ENCODE data around the gene POLN. TPM values are rescaled to one million over a fixed set of nuclear protein-coding genes. Genes with fewer than 3 reads are reported as not detected.

POLN gene
- total RNA-seq, 1 experiment from 2014 or later, result 3.5 TPM

GRCh38 chr4:2061186-2062131, 180.5 kb downstream of the POLN start (continued):
- TF ChIP-seq ZNF281 (CRISPR knock-in tag; IDR thresholded peaks at IDR 0.05) (no peak), ESRRA (CRISPR knock-in tag; IDR thresholded peaks at IDR 0.05; ENCODE audit: borderline replicate concordance) (no peak), ZBTB43 (CRISPR knock-in tag; IDR thresholded peaks at IDR 0.05) (no peak), RORB (CRISPR knock-in tag; IDR thresholded peaks at IDR 0.05) (no peak)

- CTCF ChIA-PET, result interaction anchor here (1.2 to 2.0 kb wide), 4 partner anchors 10 to 159 kb away, joined by 3 to 5 read pairs (median 4); no protein-coding TSS in a partner anchor
- Mint-ChIP-seq H3K27me3 (ENCODE audit: low read depth) (peaks cover 41% of the 10 kb centered on the region), H3K27ac (no peak overlapping the region), H3K4me3 (peak overlapping the region; percentile 48), H3K36me3 (no peaks in the 10 kb centered on the region), H3K9me3 (no peaks in the 10 kb centered on the region), H3K4me1 (peaks cover 3% of the 10 kb centered on the region)
- TF ChIP-seq NR2C2 (CRISPR knock-in tag; IDR thresholded peaks at IDR 0.05), result no peak
- TF ChIP-seq, protein P1, sequence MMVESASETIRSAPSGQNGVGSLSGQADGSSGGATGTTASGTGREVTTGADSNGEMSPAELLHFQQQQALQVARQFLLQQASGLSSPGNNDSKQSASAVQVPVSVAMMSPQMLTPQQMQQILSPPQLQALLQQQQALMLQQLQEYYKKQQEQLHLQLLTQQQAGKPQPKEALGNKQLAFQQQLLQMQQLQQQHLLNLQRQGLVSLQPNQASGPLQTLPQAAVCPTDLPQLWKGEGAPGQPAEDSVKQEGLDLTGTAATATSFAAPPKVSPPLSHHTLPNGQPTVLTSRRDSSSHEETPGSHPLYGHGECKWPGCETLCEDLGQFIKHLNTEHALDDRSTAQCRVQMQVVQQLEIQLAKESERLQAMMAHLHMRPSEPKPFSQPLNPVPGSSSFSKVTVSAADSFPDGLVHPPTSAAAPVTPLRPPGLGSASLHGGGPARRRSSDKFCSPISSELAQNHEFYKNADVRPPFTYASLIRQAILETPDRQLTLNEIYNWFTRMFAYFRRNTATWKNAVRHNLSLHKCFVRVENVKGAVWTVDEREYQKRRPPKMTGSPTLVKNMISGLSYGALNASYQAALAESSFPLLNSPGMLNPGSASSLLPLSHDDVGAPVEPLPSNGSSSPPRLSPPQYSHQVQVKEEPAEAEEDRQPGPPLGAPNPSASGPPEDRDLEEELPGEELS (CRISPR knock-in tag; IDR thresholded peaks at IDR 0.05), result 0 out of 2 replicates have a peak, but pooled peaks have one; percentile 33
- POLR2A ChIA-PET, result interaction anchor here (0.6 kb wide), 1 partner anchor 1436 kb away, joined by 3 read pairs; no protein-coding TSS in a partner anchor
- ATAC-seq (peak; percentile 62), DNase-seq (ENCODE audit: low spot score) (peak; percentile 68)
Measured at GRCh38 chr4:2060611-2061185, 181.2 kb downstream of the POLN start.

GRCh38 chr4:2059726-2060602, 182.0 kb downstream of the POLN start:
- H3K9me3 Mint-ChIP-seq, result no peaks in the 10 kb centered on the region
- ChIA-PET POLR2A (interaction anchor here (0.6 kb wide), 1 partner anchor 1435 kb away, joined by 3 read pairs; no protein-coding TSS in a partner anchor), CTCF (interaction anchor here (1.2 to 2.0 kb wide), 4 partner anchors 10 to 160 kb away, joined by 3 to 5 read pairs (median 4); no protein-coding TSS in a partner anchor)
- peak overlapping the region; percentile 53 for H3K4me3 Mint-ChIP-seq
- no peaks in the 10 kb centered on the region for H3K36me3 Mint-ChIP-seq
- H3K27me3 Mint-ChIP-seq (ENCODE audit: low read depth), result peaks cover 47% of the 10 kb centered on the region
- TF ChIP-seq GTF2I (CRISPR knock-in tag; conservative IDR thresholded peaks at IDR 0.05) (peak; percentile 71; the same call in 1 of the 2 replicates), NR1H2 (CRISPR knock-in tag; IDR thresholded peaks at IDR 0.05) (no peak), OVOL2 (CRISPR knock-in tag; IDR thresholded peaks at IDR 0.05; ENCODE audit: borderline replicate concordance) (no peak), SMAD3 (CRISPR knock-in tag; IDR thresholded peaks at IDR 0.05; ENCODE audit: borderline replicate concordance) (no peak), ESRRA (CRISPR knock-in tag; IDR thresholded peaks at IDR 0.05; ENCODE audit: borderline replicate concordance) (peak; percentile 91; the same call in 1 of the 2 replicates), ZMAT4 (CRISPR knock-in tag; IDR thresholded peaks at IDR 0.05) (no peak)
- TF ChIP-seq, protein P2, sequence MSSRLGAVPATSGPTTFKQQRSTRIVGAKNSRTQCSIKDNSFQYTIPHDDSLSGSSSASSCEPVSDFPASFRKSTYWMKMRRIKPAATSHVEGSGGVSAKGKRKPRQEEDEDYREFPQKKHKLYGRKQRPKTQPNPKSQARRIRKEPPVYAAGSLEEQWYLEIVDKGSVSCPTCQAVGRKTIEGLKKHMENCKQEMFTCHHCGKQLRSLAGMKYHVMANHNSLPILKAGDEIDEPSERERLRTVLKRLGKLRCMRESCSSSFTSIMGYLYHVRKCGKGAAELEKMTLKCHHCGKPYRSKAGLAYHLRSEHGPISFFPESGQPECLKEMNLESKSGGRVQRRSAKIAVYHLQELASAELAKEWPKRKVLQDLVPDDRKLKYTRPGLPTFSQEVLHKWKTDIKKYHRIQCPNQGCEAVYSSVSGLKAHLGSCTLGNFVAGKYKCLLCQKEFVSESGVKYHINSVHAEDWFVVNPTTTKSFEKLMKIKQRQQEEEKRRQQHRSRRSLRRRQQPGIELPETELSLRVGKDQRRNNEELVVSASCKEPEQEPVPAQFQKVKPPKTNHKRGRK (CRISPR knock-in tag; IDR thresholded peaks at IDR 0.05; ENCODE audit: borderline replicate concordance), result no peak
- TF ChIP-seq, protein P3, sequence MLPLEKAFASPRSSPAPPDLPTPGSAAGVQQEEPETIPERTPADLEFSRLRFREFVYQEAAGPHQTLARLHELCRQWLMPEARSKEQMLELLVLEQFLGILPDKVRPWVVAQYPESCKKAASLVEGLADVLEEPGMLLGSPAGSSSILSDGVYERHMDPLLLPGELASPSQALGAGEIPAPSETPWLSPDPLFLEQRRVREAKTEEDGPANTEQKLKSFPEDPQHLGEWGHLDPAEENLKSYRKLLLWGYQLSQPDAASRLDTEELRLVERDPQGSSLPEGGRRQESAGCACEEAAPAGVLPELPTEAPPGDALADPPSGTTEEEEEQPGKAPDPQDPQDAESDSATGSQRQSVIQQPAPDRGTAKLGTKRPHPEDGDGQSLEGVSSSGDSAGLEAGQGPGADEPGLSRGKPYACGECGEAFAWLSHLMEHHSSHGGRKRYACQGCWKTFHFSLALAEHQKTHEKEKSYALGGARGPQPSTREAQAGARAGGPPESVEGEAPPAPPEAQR (CRISPR knock-in tag; IDR thresholded peaks at IDR 0.05), result no peak
- peaks cover 3% of the 10 kb centered on the region for H3K4me1 Mint-ChIP-seq
- ATAC-seq (0 out of 2 replicates have a peak, but pooled peaks have one; percentile 7), DNase-seq (ENCODE audit: low spot score) (no peak)
- no peak overlapping the region for H3K27ac Mint-ChIP-seq

Measured in WTC11 (cell line).